GM10266 (cell line): ENCODE data around the gene CNKSR3.

ENCODE experiments used
- DNase-seq: peaks from one replicate; pipeline ENCODE4 v3.0.0; 2012; ENCODE audit errors: extremely low spot score
- CTCF ChIP-seq: IDR thresholded peaks from 2 replicates; pipeline ENCODE4 v1.5.1; 2012; ENCODE audit warnings: mild to moderate bottlenecking, low read depth; ENCODE audit not compliant: control insufficient read depth, insufficient read depth; ENCODE audit errors: missing control alignments

The CNKSR3 gene

GRCh38 chr6:154430481-154430919 is 80.0 kb downstream of the CNKSR3 start:
- DNase-seq: no peak
- TF ChIP-seq CTCF: no peak

GRCh38 chr6:154429711-154430110 is 80.8 kb downstream of the CNKSR3 start:
- no peak for DNase-seq
- TF ChIP-seq CTCF: no peak

GRCh38 chr6:154428897-154429296 is 81.6 kb downstream of the CNKSR3 start:
- no peak for TF ChIP-seq CTCF
- DNase-seq: no peak

GRCh38 chr6:154427446-154427845 is 83.0 kb downstream of the CNKSR3 start:
- TF ChIP-seq CTCF: no peak
- DNase-seq: no peak

GRCh38 chr6:154426997-154427396 is 83.5 kb downstream of the CNKSR3 start:
- DNase-seq: no peak
- no peak for TF ChIP-seq CTCF

- TF ChIP-seq CTCF: no peak
- no peak for DNase-seq
Measured at GRCh38 chr6:154425034-154425433, 85.5 kb downstream of the CNKSR3 start.

- DNase-seq: no peak
- TF ChIP-seq CTCF: no peak
Measured at GRCh38 chr6:154414021-154414813, 96.3 kb downstream of the CNKSR3 start.
